GM21723 (cell line): ENCODE measurements around the gene PHYKPL.
"Not testable (repeated sequence)": the region's sequence is repeated elsewhere in the genome, so short reads cannot be mapped to it uniquely, and the experiment has no call there.

Experiments
- ATAC-seq: cut with Tn5 transposase; IDR thresholded peaks from one replicate; pipeline ENCODE4 v1.9.1; 2021; ENCODE audit warnings: mild to moderate bottlenecking, moderate library complexity; ENCODE audit not compliant: unreplicated experiment

PHYKPL gene

GRCh38 chr5:178265746-178266145 lies 33.1 kb upstream of the PHYKPL start:
- no peak for ATAC-seq

GRCh38 chr5:178264044-178264443 lies 31.4 kb upstream of the PHYKPL start:
- ATAC-seq, result no peak

- no peak for ATAC-seq
These were observed 29.3 kb upstream of the PHYKPL start for GRCh38 chr5:178261666-178262600.

GRCh38 chr5:178259623-178260536 lies 27.3 kb upstream of the PHYKPL start:
- ATAC-seq, result no peak

GRCh38 chr5:178257650-178258049 lies 25.0 kb upstream of the PHYKPL start:
- ATAC-seq, result no peak

- ATAC-seq, result no peak
These were observed 24.1 kb upstream of the PHYKPL start for GRCh38 chr5:178256746-178257145.

- not testable (repeated sequence) for ATAC-seq
These were observed 21.0 kb upstream of the PHYKPL start for GRCh38 chr5:178253632-178254031.

GRCh38 chr5:178252258-178252657 lies 19.7 kb upstream of the PHYKPL start:
- ATAC-seq, result no peak

GRCh38 chr5:178250263-178250662 lies 17.7 kb upstream of the PHYKPL start:
- no peak for ATAC-seq

GRCh38 chr5:178249191-178249989 lies 16.8 kb upstream of the PHYKPL start:
- no peak for ATAC-seq

- ATAC-seq, result no peak
These were observed 16.1 kb upstream of the PHYKPL start for GRCh38 chr5:178248750-178249149.

GRCh38 chr5:178247481-178248456 lies 15.2 kb upstream of the PHYKPL start:
- ATAC-seq, result no peak

GRCh38 chr5:178246624-178247279 lies 14.2 kb upstream of the PHYKPL start:
- ATAC-seq, result no peak

- no peak for ATAC-seq
These were observed 12.8 kb upstream of the PHYKPL start for GRCh38 chr5:178245389-178245788.

GRCh38 chr5:178244576-178244975 lies 12.0 kb upstream of the PHYKPL start:
- ATAC-seq, result no peak

- no peak for ATAC-seq
These were observed 9.8 kb upstream of the PHYKPL start for GRCh38 chr5:178242416-178242815.

GRCh38 chr5:178241688-178242231 lies 9.2 kb upstream of the PHYKPL start:
- no peak for ATAC-seq

GRCh38 chr5:178241231-178241663 lies 8.6 kb upstream of the PHYKPL start:
- ATAC-seq, result no peak

GRCh38 chr5:178240766-178241165 lies 8.2 kb upstream of the PHYKPL start:
- no peak for ATAC-seq
